ENCODE data around the gene DAAM1.

DAAM1 gene

GRCh38 chr14:59228421-59228820 lies 40.0 kb downstream of the DAAM1 start:
- no peaks in the 10 kb centered on the region for H4K20me1 ChIP-seq (ENCODE audit: insufficient read depth, low read length, poor library complexity, severe bottlenecking)

GRCh38 chr14:59229653-59230406 lies 41.4 kb downstream of the DAAM1 start:
- H3K36me3 ChIP-seq (ENCODE audit: insufficient read depth, low read length), result no peaks in the 10 kb centered on the region
- no peaks in the 10 kb centered on the region for H3K27me3 ChIP-seq (ENCODE audit: insufficient read depth, low read length, poor library complexity, severe bottlenecking)
- no peaks in the 10 kb centered on the region for H4K20me1 ChIP-seq (ENCODE audit: insufficient read depth, low read length, poor library complexity, severe bottlenecking)
- no peaks in the 10 kb centered on the region for H3K79me2 ChIP-seq (ENCODE audit: insufficient read depth, low read length)
- no peaks in the 10 kb centered on the region for H3K9me2 ChIP-seq (replicated peaks; ENCODE audit: low read depth, low read length)
- H3K9ac ChIP-seq (ENCODE audit: low read depth, low read length, poor library complexity, severe bottlenecking), result no peak overlapping the region
- TF ChIP-seq EZH2phosphoT487 (IDR thresholded peaks at IDR 0.05; ENCODE audit: borderline replicate concordance), result no peak
- TF ChIP-seq CTCF (conservative IDR thresholded peaks at IDR 0.05; ENCODE audit: low read length), result no peak
- H3K4me3 ChIP-seq (ENCODE audit: low read length, poor library complexity, severe bottlenecking), result no peak overlapping the region
- H3K4me1 ChIP-seq (ENCODE audit: insufficient read depth, low read length, poor library complexity, severe bottlenecking), result no peaks in the 10 kb centered on the region
- H3K4me2 ChIP-seq (ENCODE audit: low read depth, low read length, poor library complexity, severe bottlenecking), result no peak overlapping the region
- no peaks in the 10 kb centered on the region for H3F3A ChIP-seq (ENCODE audit: low read depth)
- no peak overlapping the region for H2AFZ ChIP-seq (ENCODE audit: low read length)
- H3K9me3 ChIP-seq (ENCODE audit: insufficient read depth, low read depth, low read length), result no peaks in the 10 kb centered on the region

More at GRCh38 chr14:59228421-59228820, 40.0 kb downstream of the DAAM1 start:
- H3F3A ChIP-seq (ENCODE audit: low read depth), result no peaks in the 10 kb centered on the region
- H3K9me2 ChIP-seq (replicated peaks; ENCODE audit: low read depth, low read length), result no peaks in the 10 kb centered on the region
- H3K4me2 ChIP-seq (ENCODE audit: low read depth, low read length, poor library complexity, severe bottlenecking), result no peak overlapping the region
- no peaks in the 10 kb centered on the region for H3K79me2 ChIP-seq (ENCODE audit: insufficient read depth, low read length)
- TF ChIP-seq EZH2phosphoT487 (IDR thresholded peaks at IDR 0.05; ENCODE audit: borderline replicate concordance), result no peak
- TF ChIP-seq CTCF (conservative IDR thresholded peaks at IDR 0.05; ENCODE audit: low read length), result no peak
- no peak overlapping the region for H3K9ac ChIP-seq (ENCODE audit: low read depth, low read length, poor library complexity, severe bottlenecking)
- H3K4me1 ChIP-seq (ENCODE audit: insufficient read depth, low read length, poor library complexity, severe bottlenecking), result no peaks in the 10 kb centered on the region
- H3K9me3 ChIP-seq (ENCODE audit: insufficient read depth, low read depth, low read length), result no peaks in the 10 kb centered on the region
- no peaks in the 10 kb centered on the region for H3K36me3 ChIP-seq (ENCODE audit: insufficient read depth, low read length)
- no peak overlapping the region for H2AFZ ChIP-seq (ENCODE audit: low read length)
- no peak overlapping the region for H3K4me3 ChIP-seq (ENCODE audit: low read length, poor library complexity, severe bottlenecking)
- H3K27me3 ChIP-seq (ENCODE audit: insufficient read depth, low read length, poor library complexity, severe bottlenecking), result no peaks in the 10 kb centered on the region

- Histone ChIP-seq H3K4me2 (ENCODE audit: low read depth, low read length, poor library complexity, severe bottlenecking) (no peak overlapping the region), H3F3A (ENCODE audit: low read depth) (no peaks in the 10 kb centered on the region), H3K27me3 (ENCODE audit: insufficient read depth, low read length, poor library complexity, severe bottlenecking) (no peaks in the 10 kb centered on the region), H3K36me3 (ENCODE audit: insufficient read depth, low read length) (no peaks in the 10 kb centered on the region), H4K20me1 (ENCODE audit: insufficient read depth, low read length, poor library complexity, severe bottlenecking) (no peaks in the 10 kb centered on the region), H3K9me3 (ENCODE audit: insufficient read depth, low read depth, low read length) (no peaks in the 10 kb centered on the region), H3K79me2 (ENCODE audit: insufficient read depth, low read length) (no peaks in the 10 kb centered on the region), H3K9me2 (replicated peaks; ENCODE audit: low read depth, low read length) (no peaks in the 10 kb centered on the region), H3K4me3 (ENCODE audit: low read length, poor library complexity, severe bottlenecking) (no peak overlapping the region), H3K9ac (ENCODE audit: low read depth, low read length, poor library complexity, severe bottlenecking) (no peak overlapping the region), H3K4me1 (ENCODE audit: insufficient read depth, low read length, poor library complexity, severe bottlenecking) (no peaks in the 10 kb centered on the region), H2AFZ (ENCODE audit: low read length) (no peak overlapping the region)
- TF ChIP-seq CTCF (conservative IDR thresholded peaks at IDR 0.05; ENCODE audit: low read length), result no peak
Observed at GRCh38 chr14:59236195-59236594, 47.7 kb downstream of the DAAM1 start.
